ENCODE data around the gene FARP1. TPM values are rescaled to one million over a fixed set of nuclear protein-coding genes. Genes with fewer than 3 reads are reported as not detected.

The FARP1 gene
- total RNA-seq, 1 experiment from 2014 or later, result 96.6 TPM

- TF ChIP-seq PRDM15 (CRISPR knock-in tag; IDR thresholded peaks at IDR 0.05) (no peak), GRHL2 (CRISPR knock-in tag; IDR thresholded peaks at IDR 0.05; ENCODE audit: insufficient replicate concordance, severe bottlenecking) (no peak), OVOL2 (CRISPR knock-in tag; IDR thresholded peaks at IDR 0.05; ENCODE audit: borderline replicate concordance) (no peak)
Measured at GRCh38 chr13:98189841-98190505, 47.1 kb downstream of the FARP1 start (continued).

- CTCF ChIA-PET, result interaction anchor here (0.6 to 1.3 kb wide), 4 partner anchors 9 to 482 kb away, joined by 3 to 4 read pairs (median 3); no protein-coding TSS in a partner anchor
- DNase-seq (ENCODE audit: low spot score), result no peak
- H3K4me3 Mint-ChIP-seq, result no peak overlapping the region
Measured at GRCh38 chr13:98190889-98191444, 48.1 kb downstream of the FARP1 start.

GRCh38 chr13:98192008-98192407, 49.1 kb downstream of the FARP1 start:
- ATAC-seq, result no peak
- H3K4me3 Mint-ChIP-seq, result no peak overlapping the region
- ChIA-PET POLR2A (no interaction called here), CTCF (no interaction called here)
- H3K9me3 Mint-ChIP-seq, result no peaks in the 10 kb centered on the region
- no peak overlapping the region for H3K27ac Mint-ChIP-seq
- no peak for DNase-seq (ENCODE audit: low spot score)
- H3K4me1 Mint-ChIP-seq, result peaks cover 38% of the 10 kb centered on the region
- H3K27me3 Mint-ChIP-seq (ENCODE audit: low read depth), result no peaks in the 10 kb centered on the region
- no peaks in the 10 kb centered on the region for H3K36me3 Mint-ChIP-seq
- TF ChIP-seq NR1H2 (CRISPR knock-in tag; IDR thresholded peaks at IDR 0.05), result no peak
- TF ChIP-seq ZNF121 (CRISPR knock-in tag; IDR thresholded peaks at IDR 0.05), result no peak
- no peak for TF ChIP-seq IRF1 (CRISPR knock-in tag; IDR thresholded peaks at IDR 0.05)
- TF ChIP-seq, protein P1, sequence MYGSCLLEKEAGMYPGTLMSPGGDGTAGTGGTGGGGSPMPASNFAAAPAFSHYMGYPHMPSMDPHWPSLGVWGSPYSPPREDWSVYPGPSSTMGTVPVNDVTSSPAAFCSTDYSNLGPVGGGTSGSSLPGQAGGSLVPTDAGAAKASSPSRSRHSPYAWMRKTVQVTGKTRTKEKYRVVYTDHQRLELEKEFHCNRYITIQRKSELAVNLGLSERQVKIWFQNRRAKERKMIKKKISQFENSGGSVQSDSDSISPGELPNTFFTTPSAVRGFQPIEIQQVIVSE (CRISPR knock-in tag; IDR thresholded peaks at IDR 0.05; ENCODE audit: borderline replicate concordance), result no peak
- TF ChIP-seq NR3C1 (CRISPR knock-in tag; conservative IDR thresholded peaks at IDR 0.05; ENCODE audit: low read depth), result no peak
- no peak for TF ChIP-seq SMAD4 (CRISPR knock-in tag; IDR thresholded peaks at IDR 0.05)
- no peak for TF ChIP-seq ZNF396 (CRISPR knock-in tag; IDR thresholded peaks at IDR 0.05; ENCODE audit: borderline replicate concordance)
- no peak for TF ChIP-seq TEAD1 (CRISPR knock-in tag; IDR thresholded peaks at IDR 0.05)
- no peak for TF ChIP-seq ZBTB21 (CRISPR knock-in tag; IDR thresholded peaks at IDR 0.05; ENCODE audit: borderline replicate concordance)
- TF ChIP-seq JUN (CRISPR knock-in tag; IDR thresholded peaks at IDR 0.05), result no peak
- TF ChIP-seq NR2C2 (CRISPR knock-in tag; IDR thresholded peaks at IDR 0.05), result no peak
- no peak for TF ChIP-seq GABPB1 (CRISPR knock-in tag; IDR thresholded peaks at IDR 0.05)

More at GRCh38 chr13:98190889-98191444, 48.1 kb downstream of the FARP1 start:
- H3K9me3 Mint-ChIP-seq, result 0 out of 2 replicates have a peak, but pooled peaks cover 3% of the 10 kb centered on the region
- H3K27ac Mint-ChIP-seq, result peak overlapping the region; percentile 78
- no peaks in the 10 kb centered on the region for H3K27me3 Mint-ChIP-seq (ENCODE audit: low read depth)
- no peaks in the 10 kb centered on the region for H3K36me3 Mint-ChIP-seq
- TF ChIP-seq, protein P2, sequence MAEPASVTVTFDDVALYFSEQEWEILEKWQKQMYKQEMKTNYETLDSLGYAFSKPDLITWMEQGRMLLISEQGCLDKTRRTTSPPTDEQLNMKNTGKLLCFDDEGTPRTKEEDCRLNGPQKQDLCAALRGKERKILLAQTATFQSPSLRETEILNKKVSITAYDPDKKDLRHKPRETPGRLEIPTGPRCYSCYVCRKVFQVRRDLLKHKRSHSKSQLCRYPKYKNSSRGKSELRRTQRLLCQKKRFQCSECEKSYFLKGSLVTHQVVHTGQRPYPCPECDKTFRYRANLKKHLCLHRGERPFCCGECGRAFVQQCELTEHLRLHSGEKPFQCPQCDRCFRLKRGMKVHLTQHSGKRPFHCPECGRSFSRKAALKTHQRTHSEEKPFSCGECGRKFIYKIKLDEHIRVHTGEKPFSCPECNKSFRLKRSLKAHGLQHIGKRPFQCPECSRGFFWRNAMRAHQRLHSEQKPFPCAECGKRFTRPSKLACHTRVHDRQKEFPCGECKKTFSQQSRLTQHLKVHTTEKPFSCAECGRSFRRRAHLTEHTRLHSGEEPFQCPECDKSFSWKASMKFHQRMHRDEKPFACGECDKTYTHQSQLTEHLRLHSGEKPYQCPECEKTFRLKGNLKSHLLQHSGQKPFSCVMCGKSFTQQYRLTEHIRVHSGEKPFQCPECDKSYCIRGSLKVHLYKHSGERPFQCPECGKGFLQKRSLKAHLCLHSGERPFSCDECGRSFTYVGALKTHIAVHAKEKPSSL (CRISPR knock-in tag; conservative IDR thresholded peaks at IDR 0.05), result no peak
- no peak for TF ChIP-seq ZNF263 (CRISPR knock-in tag; IDR thresholded peaks at IDR 0.05; ENCODE audit: low read depth)
- no peak for TF ChIP-seq HMGA2 (CRISPR knock-in tag; IDR thresholded peaks at IDR 0.05)
- no peak for TF ChIP-seq ZNF416 (CRISPR knock-in tag; IDR thresholded peaks at IDR 0.05)
- TF ChIP-seq NR2C2 (CRISPR knock-in tag; IDR thresholded peaks at IDR 0.05), result no peak
- TF ChIP-seq ZNF423 (CRISPR knock-in tag; IDR thresholded peaks at IDR 0.05), result no peak
- no peak for TF ChIP-seq E2F1 (CRISPR knock-in tag; IDR thresholded peaks at IDR 0.05)
- TF ChIP-seq TEAD4 (CRISPR knock-in tag; IDR thresholded peaks at IDR 0.05), result no peak
- no peak for TF ChIP-seq MYBL2 (CRISPR knock-in tag; IDR thresholded peaks at IDR 0.05)
- POLR2A ChIA-PET, result no interaction called here
- ATAC-seq, result no peak
- peaks cover 38% of the 10 kb centered on the region for H3K4me1 Mint-ChIP-seq

All from WTC11 (cell line).